CD14-positive monocyte (primary cell): Measurements from ENCODE around the gene SRPK1. TPM values are rescaled to one million over a fixed set of nuclear protein-coding genes. Genes with fewer than 3 reads are reported as not detected.

Source experiments
- DNase-seq, 3 donors: peaks; one replicate each; pipeline ENCODE4 v3.0.0-alpha.2; 2011 to 2022
- H2AFZ ChIP-seq: 2 replicates; pipeline ENCODE4 v1.6.0; 2012; ENCODE audit warnings: mild to moderate bottlenecking, low read depth, low read length, inconsistent platforms; ENCODE audit not compliant: insufficient read depth, poor library complexity, severe bottlenecking
- H3K27ac ChIP-seq, 2 donors: 1 replicate in 1 of 2; 2 replicates in 1 of 2; pipeline ENCODE4 v1.5.1; 2012 to 2013; ENCODE audit warnings: low read length in 2 of 2, control low read depth in 1 of 2, inconsistent platforms in 1 of 2, low read depth in 1 of 2, mild to moderate bottlenecking in 1 of 2
- H3K27me3 ChIP-seq, 2 donors: one replicate each; pipeline versions ENCODE4 v1.6.0 to v1.6.1; 2011 to 2013; ENCODE audit warnings: low read length in 2 of 2; ENCODE audit not compliant: control insufficient read depth in 2 of 2, insufficient read depth in 2 of 2
- H3K36me3 ChIP-seq, 2 donors: replicated peaks in 1 of 2; 1 replicate in 1 of 2; 2 replicates in 1 of 2; pipeline versions ENCODE4 v1.5.1 to v1.6.1; 2012 to 2013; ENCODE audit warnings: low read length in 2 of 2, control low read depth in 1 of 2, inconsistent platforms in 1 of 2, mild to moderate bottlenecking in 1 of 2; ENCODE audit not compliant: insufficient read depth in 2 of 2, control insufficient read depth in 1 of 2
- H3K4me1 ChIP-seq, 2 donors: 1 replicate in 1 of 2; 2 replicates in 1 of 2; pipeline versions ENCODE4 v1.5.1 to v1.6.1; 2012 to 2013; ENCODE audit warnings: low read length in 2 of 2, control low read depth in 1 of 2, inconsistent platforms in 1 of 2, mild to moderate bottlenecking in 1 of 2, moderate library complexity in 1 of 2; ENCODE audit not compliant: insufficient read depth in 2 of 2, control insufficient read depth in 1 of 2
- H3K4me2 ChIP-seq: replicated peaks from 2 replicates; pipeline ENCODE3; 2012; ENCODE audit warnings: low read length, moderate library complexity, mild to moderate bottlenecking; ENCODE audit not compliant: poor library complexity, severe bottlenecking; ENCODE audit errors: extremely low read depth
- H3K4me3 ChIP-seq, 3 experiments: fragments of 200-600 bp in 1 of 3; sonication (generic) in 1 of 3; replicated peaks in 1 of 3; 1 replicate in 2 of 3; 2 replicates in 1 of 3; pipeline ENCODE4 v1.5.1; 2011 to 2013; ENCODE audit warnings: low read length in 3 of 3, mild to moderate bottlenecking in 3 of 3, control low read depth in 2 of 3, low read depth in 2 of 3, inconsistent platforms in 1 of 3, moderate library complexity in 1 of 3
- H3K79me2 ChIP-seq: 2 replicates; pipeline ENCODE4 v1.6.0; 2012; ENCODE audit warnings: mild to moderate bottlenecking, control low read depth, inconsistent platforms, low read length, moderate library complexity; ENCODE audit not compliant: insufficient read depth
- H3K9ac ChIP-seq: 2 replicates; pipeline ENCODE4 v1.6.0; 2017; ENCODE audit warnings: low read length, mild to moderate bottlenecking; ENCODE audit not compliant: insufficient read depth, poor library complexity, severe bottlenecking
- H3K9me3 ChIP-seq, 2 donors: replicated peaks in 1 of 2; 1 replicate in 1 of 2; 2 replicates in 1 of 2; pipeline versions ENCODE4 v1.5.1 to v1.6.1; 2012 to 2013; ENCODE audit warnings: low read length in 2 of 2, control low read depth in 1 of 2; ENCODE audit not compliant: control insufficient read depth in 1 of 2, insufficient read depth in 1 of 2
- H4K20me1 ChIP-seq: 2 replicates; pipeline ENCODE4 v1.6.0; 2012; ENCODE audit warnings: mild to moderate bottlenecking, low read length, control low read depth, moderate library complexity; ENCODE audit not compliant: insufficient read depth
- H3K27ac Mint-ChIP-seq, 7 donors: one replicate each; pipeline ENCODE4 v1.8.0; 2020; ENCODE audit warnings: mild to moderate bottlenecking in 7 of 7, mixed read lengths in 7 of 7, moderate library complexity in 6 of 7, inconsistent platforms in 2 of 7
- H3K27me3 Mint-ChIP-seq, 3 donors: one replicate each; pipeline ENCODE4 v1.8.0; 2021 to 2022; ENCODE audit warnings: low read depth in 3 of 3, mild to moderate bottlenecking in 3 of 3, mixed read lengths in 3 of 3, moderate library complexity in 3 of 3, inconsistent platforms in 1 of 3
- H3K36me3 Mint-ChIP-seq, 2 donors: one replicate each; pipeline ENCODE4 v1.8.0; 2020; ENCODE audit warnings: mixed read lengths in 2 of 2, inconsistent platforms in 1 of 2, mild to moderate bottlenecking in 1 of 2
- H3K4me1 Mint-ChIP-seq: one replicate; pipeline ENCODE4 v1.8.0; 2020; ENCODE audit warnings: mild to moderate bottlenecking, mixed read lengths
- H3K4me3 Mint-ChIP-seq, 2 donors: one replicate each; pipeline ENCODE4 v1.8.0; 2020; ENCODE audit warnings: mild to moderate bottlenecking in 2 of 2, mixed read lengths in 2 of 2, moderate library complexity in 1 of 2
- H3K9me3 Mint-ChIP-seq, 7 donors: one replicate each; pipeline ENCODE4 v1.8.0; 2020 to 2022; ENCODE audit warnings: mixed read lengths in 7 of 7, mild to moderate bottlenecking in 6 of 7, moderate library complexity in 6 of 7, inconsistent platforms in 2 of 7
- WGBS: methylation state at CpG from one replicate; pipeline ENCODE4 v1.1.5; 2013; ENCODE audit warnings: missing lambda C conversion rate; ENCODE audit not compliant: insufficient coverage; 5-methylcytosine and 5-hydroxymethylcytosine counted together
- intact Hi-C, 2 donors: fragments of 100-400 bp; cut with micrococcal nuclease; formaldehyde crosslinking; loops; one replicate each; pipeline versions ENCODE4 v1.15.0 to v1.15.1; 2023
- polyA plus RNA-seq, 3 donors: library from polyadenylated mRNA; depleted of rRNA in 1 of 3; unstranded in 2 of 3; stranded (reverse) in 1 of 3; fragments of 300-500 nt in 2 of 3; fragments of >200 nt in 1 of 3; fragmentation: Illumina TruSeq in 2 of 3; gene quantifications; 1 replicate in 2 of 3; 2 replicates in 1 of 3; pipeline ENCODE4 v1.2.3, GENCODE V29; 2012 to 2021
- TF ChIP-seq, protein P1 (sequence below): fragments of 200-600 bp; IDR thresholded peaks from one replicate; pipeline ENCODE4 v1.8.0; 2022; ENCODE audit warnings: antibody characterized with exemption, mild to moderate bottlenecking

The SRPK1 gene
- polyA plus RNA-seq, 3 donors = 7.2 to 24.8 (median 20.5) TPM

DNA sequence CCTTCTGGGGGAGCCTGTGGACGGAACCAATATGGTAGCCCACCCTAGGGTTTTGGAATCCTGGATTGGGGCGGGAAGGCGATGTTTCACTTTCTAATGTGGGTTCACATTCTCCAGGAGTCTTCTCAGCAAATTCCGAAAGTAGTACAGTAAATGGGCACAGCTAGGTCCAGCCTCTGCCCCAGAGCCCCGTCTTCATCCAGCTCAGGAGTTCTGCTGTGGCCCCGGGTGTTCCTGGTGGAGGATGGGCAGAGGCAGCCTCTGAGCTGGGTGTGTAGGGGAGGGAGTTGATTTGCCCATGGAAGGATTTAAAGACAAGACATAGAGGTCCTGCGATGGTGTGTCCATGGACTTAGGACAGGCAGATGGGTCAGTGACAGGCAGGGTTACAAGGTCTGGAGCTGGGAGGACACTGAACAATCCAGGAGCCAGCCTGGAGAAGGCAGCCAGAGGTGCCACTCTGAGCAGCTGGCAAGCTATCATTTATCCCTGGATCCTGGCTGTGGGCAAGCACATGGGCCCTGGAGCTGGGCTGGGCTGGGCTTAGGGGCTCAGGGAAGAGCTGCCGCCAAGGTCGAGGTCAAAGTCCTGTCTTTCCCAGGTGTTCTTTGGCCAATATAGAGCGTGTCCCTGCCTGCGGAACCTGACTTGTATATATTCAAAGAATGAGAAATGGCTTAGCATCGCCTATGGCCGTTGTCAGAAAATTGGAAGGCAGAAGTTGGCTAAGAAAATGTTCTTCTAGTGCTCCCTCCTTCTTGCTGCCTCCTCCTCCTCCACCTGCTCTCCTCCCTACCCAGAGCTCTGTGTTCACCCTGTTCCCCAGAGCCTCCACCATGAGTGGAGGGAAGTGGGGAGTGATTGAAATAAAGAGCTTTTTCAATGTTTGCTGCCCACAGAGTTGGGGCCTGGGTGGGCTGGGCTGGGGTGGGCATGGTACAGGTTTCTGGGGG is 133.4 kb downstream of the SRPK1 start:
- Histone ChIP-seq H3K9me3 (no peaks in the 10 kb centered on the region), H3K9ac (no peak overlapping the region), H2AFZ (no peak overlapping the region), H3K4me1 (no peaks in the 10 kb centered on the region), H3K36me3 (no peaks in the 10 kb centered on the region), H3K27ac (no peak overlapping the region), H4K20me1 (no peaks in the 10 kb centered on the region), H3K79me2 (no peaks in the 10 kb centered on the region), H3K4me2 (no peak overlapping the region), H3K27me3 (peaks cover 17 to 39% of the 10 kb centered on the region in 2 donors), H3K4me3 (no peak overlapping the region)
- TF ChIP-seq, protein P1, sequence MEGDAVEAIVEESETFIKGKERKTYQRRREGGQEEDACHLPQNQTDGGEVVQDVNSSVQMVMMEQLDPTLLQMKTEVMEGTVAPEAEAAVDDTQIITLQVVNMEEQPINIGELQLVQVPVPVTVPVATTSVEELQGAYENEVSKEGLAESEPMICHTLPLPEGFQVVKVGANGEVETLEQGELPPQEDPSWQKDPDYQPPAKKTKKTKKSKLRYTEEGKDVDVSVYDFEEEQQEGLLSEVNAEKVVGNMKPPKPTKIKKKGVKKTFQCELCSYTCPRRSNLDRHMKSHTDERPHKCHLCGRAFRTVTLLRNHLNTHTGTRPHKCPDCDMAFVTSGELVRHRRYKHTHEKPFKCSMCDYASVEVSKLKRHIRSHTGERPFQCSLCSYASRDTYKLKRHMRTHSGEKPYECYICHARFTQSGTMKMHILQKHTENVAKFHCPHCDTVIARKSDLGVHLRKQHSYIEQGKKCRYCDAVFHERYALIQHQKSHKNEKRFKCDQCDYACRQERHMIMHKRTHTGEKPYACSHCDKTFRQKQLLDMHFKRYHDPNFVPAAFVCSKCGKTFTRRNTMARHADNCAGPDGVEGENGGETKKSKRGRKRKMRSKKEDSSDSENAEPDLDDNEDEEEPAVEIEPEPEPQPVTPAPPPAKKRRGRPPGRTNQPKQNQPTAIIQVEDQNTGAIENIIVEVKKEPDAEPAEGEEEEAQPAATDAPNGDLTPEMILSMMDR = no peak
- Mint-ChIP-seq H3K4me3 (peak overlapping the region in 1 of 2 donors; percentile 37), H3K27ac (peak overlapping the region in 1 of 7 donors; percentile 2), H3K9me3 (peaks cover 0 to 10% (median 0%) of the 10 kb centered on the region in 7 donors), H3K27me3 (peaks cover 43 to 64% (median 50%) of the 10 kb centered on the region in 3 donors), H3K4me1 (peaks cover 3% of the 10 kb centered on the region), H3K36me3 (no peaks in the 10 kb centered on the region)
- WGBS = 90% methylated on average over 13 of the region's 13 CpGs
- no peak for DNase-seq
- intact Hi-C loops = loop anchor here in 1 of 2 donors (1.0 kb wide), 1 partner anchor 11 kb away; no protein-coding TSS in a partner anchor

DNA sequence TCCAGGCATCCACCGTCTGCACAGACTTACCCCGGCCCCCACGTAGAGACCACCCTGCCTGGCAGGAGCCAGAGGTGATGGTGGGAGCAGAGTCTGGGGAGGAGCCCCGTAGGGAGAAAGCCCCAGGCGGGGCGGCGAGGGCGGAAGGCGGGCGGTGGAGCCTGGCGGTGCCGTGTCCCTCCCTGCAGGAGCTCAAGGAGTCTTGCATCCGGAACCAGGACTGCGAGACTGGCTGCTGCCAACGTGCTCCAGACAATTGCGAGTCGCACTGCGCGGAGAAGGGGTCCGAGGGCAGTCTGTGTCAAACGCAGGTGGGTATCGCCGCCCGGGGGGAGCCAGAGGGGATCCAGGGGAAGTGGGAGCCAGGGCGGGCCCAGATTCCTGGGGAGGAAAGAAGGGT is 134.1 kb downstream of the SRPK1 start:
- intact Hi-C loops = loop anchor here in 1 of 2 donors (1.0 kb wide), 1 partner anchor 11 kb away; no protein-coding TSS in a partner anchor
- DNase-seq = no peak
- Histone ChIP-seq H3K36me3 (no peaks in the 10 kb centered on the region), H3K9ac (no peak overlapping the region), H3K79me2 (no peaks in the 10 kb centered on the region), H3K4me2 (no peak overlapping the region), H3K27ac (no peak overlapping the region), H3K4me1 (no peaks in the 10 kb centered on the region), H3K4me3 (no peak overlapping the region), H3K27me3 (peaks cover 17 to 39% of the 10 kb centered on the region in 2 donors), H2AFZ (no peak overlapping the region), H4K20me1 (no peaks in the 10 kb centered on the region), H3K9me3 (no peaks in the 10 kb centered on the region)
- Mint-ChIP-seq H3K36me3 (no peaks in the 10 kb centered on the region), H3K27me3 (peaks cover 41 to 66% (median 54%) of the 10 kb centered on the region in 3 donors), H3K27ac (no peak overlapping the region), H3K9me3 (peaks cover 0 to 10% (median 0%) of the 10 kb centered on the region in 7 donors), H3K4me3 (peak overlapping the region in 1 of 2 donors; percentile 62), H3K4me1 (peaks cover 3% of the 10 kb centered on the region)
- TF ChIP-seq, protein P1 = no peak
- 60% methylated on average over 24 of the region's 25 CpGs for WGBS
